GM21515 (cell line): ENCODE results near the gene RBM4.

Experiments
- ATAC-seq: cut with Tn5 transposase; IDR thresholded peaks from one replicate; pipeline ENCODE4 v1.9.1; 2021; ENCODE audit not compliant: unreplicated experiment

RBM4 gene

DNA sequence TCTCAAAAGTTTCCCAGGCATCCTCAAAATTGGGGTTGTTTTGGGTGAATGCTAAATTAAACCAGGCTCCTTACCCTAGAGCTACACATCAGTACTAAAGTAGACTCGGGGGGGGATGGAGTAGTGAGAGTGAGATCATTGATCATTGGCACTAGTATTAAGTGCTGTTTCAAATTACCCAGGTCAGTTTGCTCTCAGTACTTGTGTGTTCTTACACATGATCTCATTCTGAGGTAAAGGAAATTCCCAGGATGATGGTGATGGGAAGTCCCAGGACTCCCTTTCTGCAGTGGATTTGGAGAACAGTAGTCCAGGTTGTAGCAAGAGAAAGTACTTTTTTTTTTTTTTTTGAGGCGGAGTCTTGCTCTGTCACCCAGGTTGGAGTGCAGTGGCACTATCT lies 12.5 kb downstream of the RBM4 start:
- no peak for ATAC-seq

DNA sequence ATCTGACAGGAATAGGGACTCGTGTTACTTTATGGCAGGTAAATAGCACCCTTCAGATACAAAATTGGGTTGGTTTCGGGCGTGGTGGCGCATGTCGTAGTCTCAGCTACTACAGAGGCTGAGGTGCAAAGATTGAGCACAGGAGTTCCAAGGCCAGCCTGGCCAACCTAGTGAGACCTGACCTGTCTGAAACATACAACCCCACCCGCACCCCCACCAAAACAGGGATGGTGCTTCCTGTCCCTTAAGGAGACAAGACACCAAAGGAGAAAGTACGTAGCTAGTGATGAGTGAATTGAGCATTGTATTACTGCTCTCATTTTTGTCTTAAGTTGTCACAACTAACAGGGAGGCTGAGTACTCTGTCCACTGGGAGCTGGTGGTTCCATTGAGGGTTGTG lies 14.1 kb downstream of the RBM4 start:
- no peak for ATAC-seq

DNA sequence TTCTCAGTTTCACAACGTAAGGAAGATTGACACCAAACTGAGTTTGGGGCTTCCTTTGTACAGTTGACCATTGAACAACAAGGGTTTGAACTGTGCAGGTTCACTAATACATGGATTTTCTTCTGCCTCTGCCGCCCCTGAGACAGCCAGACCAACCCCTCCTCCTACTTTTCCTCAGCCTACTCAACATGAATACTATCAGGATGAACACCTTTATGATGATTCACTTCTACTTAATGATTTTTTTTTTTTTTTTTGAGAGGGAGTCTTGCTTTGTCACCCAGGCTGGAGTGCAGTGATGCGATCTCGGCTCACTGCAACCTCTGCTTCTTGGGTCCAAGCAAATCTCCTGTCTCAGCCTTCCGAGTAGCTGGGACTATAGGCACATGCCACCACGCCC lies 14.6 kb downstream of the RBM4 start:
- ATAC-seq: no peak

- ATAC-seq: no peak
Observed at GRCh38 chr11:66659763-66660162, 21.3 kb downstream of the RBM4 start.

DNA sequence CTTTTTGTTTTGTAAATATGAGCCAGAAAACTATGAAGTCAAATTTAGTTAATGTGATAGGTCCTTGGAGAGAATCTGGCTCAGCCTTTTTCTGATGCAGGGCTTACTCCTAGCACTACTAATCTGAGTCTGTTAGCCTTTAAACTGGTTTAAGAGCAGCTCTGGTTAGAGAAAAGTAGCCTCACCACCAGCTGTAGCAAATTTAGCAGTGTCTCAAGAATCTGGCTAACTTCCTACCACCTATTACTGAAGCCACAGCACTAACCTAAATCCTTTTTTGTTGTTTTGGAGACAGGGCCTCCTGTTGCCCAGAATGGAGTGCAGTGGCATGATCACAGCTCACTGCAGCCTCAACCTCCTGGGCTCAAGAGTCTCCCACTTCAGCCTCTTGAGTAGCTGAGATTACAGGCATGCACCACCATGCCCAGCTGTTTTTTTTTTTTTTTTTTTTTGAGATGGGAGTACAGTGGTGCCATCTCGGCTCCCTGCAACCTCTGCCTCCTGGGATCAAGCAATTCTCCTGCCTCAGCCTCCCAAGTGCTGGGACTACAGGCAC lies 25.3 kb downstream of the RBM4 start:
- no peak for ATAC-seq

DNA sequence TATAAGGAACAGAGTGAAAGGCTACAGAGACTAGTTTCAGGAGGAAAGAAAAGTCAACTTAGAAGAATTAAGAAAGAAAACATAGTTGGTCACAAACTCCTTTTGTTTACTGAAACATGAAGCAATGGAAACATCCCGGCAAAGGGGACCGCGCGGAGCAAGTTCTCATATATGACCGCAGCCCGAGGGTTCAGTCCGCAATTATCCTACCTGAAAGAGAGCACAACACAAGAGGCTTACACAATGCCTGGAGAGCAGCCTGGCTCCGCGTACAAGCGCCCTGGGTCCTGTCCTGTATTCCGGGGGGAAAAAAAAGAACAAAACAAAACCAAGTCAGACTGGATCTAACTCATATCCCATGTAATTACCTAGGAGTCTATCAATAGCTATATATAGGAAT lies 26.9 kb downstream of the RBM4 start:
- ATAC-seq: no peak

DNA sequence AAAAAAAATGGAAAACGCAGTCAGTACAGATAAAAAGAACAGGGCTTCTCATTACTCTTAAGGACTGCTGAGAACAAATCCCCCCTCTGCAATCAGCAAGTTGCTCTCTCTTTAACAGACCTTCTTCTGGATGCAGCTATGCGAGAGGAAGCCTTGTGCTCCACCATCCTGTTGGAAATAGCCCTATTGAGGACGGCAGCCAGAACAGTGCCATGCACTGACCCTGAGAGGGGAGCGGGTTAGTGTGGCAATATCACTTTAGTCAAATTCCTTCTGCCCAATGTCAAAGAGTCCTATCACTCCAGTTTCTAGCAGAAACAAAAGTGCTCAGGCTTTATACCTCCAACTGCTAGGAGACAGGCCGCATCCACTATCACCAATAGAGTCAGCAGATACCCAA lies 32.3 kb downstream of the RBM4 start:
- no peak for ATAC-seq

- no peak for ATAC-seq
Observed at GRCh38 chr11:66674964-66675602, 36.6 kb downstream of the RBM4 start.

GRCh38 chr11:66676282-66676919 lies 37.9 kb downstream of the RBM4 start:
- ATAC-seq: no peak

- peak; percentile 44 for ATAC-seq
Observed at GRCh38 chr11:66676931-66677598, 38.6 kb downstream of the RBM4 start.

- peak; percentile 84 for ATAC-seq
Observed at GRCh38 chr11:66677599-66678375, 39.3 kb downstream of the RBM4 start, which contains the start of gene RBM4B. Gene RBM4B (minus strand): TSS chr11:66677887. CDS start chr11:66677079, 808 bp downstream.

GRCh38 chr11:66680966-66681645 lies 42.6 kb downstream of the RBM4 start:
- ATAC-seq: no peak

- ATAC-seq: no peak
Observed at GRCh38 chr11:66683877-66684276, 45.4 kb downstream of the RBM4 start.

- no peak for ATAC-seq
Observed at GRCh38 chr11:66684635-66685034, 46.1 kb downstream of the RBM4 start.

DNA sequence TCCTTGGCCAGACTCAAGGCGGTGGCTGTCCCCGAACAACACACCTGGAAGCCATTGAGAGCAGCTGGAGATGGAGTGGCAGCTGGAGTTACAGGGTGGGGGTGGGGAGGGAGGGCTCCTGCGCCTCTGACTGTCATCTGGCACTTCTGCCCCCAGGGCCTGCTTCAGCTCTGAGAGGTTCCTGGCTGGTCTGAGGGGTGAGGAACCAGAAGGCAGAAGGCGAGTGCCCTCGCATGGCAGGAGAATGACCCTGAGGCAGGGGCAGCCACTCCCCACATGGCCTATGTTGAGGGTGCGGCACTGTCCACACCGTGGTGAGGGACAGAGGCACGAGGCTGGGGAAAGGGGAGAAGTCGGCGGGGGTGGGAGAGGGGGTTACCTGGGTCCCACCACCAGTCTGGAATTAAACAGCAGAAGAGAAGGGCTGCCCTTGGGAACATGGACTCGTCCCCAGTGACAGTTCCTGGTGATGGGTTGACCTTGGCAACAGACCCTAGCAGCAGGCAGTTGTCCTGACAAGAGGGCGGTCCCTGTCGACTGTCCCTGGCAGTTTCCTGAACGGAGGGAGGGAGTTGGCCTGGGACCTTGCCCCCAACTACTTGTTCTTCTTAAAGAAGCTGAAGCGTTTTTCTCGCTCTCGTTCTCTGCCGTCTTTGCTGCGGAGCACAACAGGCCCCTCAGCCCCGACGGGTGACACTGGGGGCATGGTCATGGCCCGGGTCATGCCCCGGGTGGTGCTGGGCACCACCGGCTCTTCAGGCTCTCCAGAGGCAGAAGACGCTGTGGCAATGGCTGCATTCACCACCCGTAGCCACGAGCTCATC lies 47.0 kb downstream of the RBM4 start:
- ATAC-seq: no peak

GRCh38 chr11:66686100-66686785 lies 47.7 kb downstream of the RBM4 start:
- no peak for ATAC-seq

GRCh38 chr11:66686801-66687750 lies 48.6 kb downstream of the RBM4 start:
- no peak for ATAC-seq

DNA sequence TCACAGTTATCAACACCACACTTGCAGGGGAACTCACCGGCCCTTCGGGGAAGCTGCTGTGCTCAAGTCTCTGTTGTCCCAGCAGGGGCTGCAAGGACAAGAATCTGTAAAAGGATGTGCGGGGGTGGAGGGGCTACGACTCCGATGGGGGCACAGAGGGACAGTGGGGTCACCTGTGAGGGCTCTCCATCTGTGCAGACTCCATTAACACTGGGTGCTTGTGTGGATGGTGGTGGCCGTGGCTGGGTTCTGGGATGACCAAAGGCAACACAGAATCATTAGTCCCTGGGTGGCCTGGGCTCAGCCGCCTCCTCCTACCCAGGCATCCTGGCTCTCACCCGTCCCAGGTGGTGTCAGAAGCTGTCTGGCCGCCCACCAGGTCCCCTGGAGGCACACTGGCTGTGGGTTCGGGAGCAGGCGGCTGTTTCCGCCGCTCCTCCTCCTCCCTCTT lies 49.4 kb downstream of the RBM4 start:
- no peak for ATAC-seq
